Measurements from ENCODE around the gene APBB2.

Gene APBB2

DNA sequence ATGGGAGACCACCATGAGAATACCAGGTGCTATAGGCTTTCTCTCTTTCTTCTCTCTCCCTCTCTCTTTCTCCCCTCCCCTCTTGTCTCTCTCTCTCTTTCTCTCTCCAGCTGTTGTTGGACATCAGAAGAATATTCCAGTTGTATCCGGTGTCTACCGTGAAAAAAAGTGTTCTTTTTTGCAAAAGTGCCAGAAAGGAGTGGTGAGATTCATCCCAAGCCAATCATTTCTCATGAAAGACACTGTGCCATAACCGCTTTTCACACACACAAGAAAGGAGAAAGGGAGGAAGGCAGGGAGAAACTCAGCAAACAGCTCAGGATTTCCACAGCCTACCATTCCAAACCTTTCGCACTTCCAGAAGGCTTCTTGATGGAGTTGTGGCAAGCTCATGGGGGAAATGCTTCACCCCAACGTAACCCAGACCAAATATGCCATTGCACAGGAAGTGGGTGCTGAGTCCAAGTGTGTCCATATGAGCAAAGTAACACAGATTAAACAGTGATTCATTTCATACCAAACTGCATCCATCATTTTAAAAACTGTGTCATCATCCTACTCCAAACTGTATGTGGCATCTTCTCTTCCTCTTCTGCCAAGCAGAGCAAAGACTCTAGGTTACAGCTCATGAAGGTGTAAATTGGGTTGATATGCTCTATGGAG lies 224.0 kb downstream of the APBB2 start:
- H3K18ac ChIP-seq (ENCODE audit: low read depth in 1 of 2, low read length in 2 of 2), result peak overlapping the region; percentile 46 to 72
- peaks cover 15% of the 10 kb centered on the region for H3K4me1 ChIP-seq (ENCODE audit: control insufficient read depth, insufficient read depth, low read depth, low read length)
- H3K4ac ChIP-seq (ENCODE audit: low read depth in 1 of 2, low read length in 2 of 2), result no peak overlapping the region
- H2BK120ac ChIP-seq (ENCODE audit: low read depth, low read length), result no peak overlapping the region
- no peaks in the 10 kb centered on the region for H3K9me3 ChIP-seq (ENCODE audit: control insufficient read depth, low read length)
- DNase-seq, result peak; percentile 95
- 49% methylated on average over 5 of the region's 5 CpGs for WGBS
- no peak overlapping the region for H4K8ac ChIP-seq (ENCODE audit: low read length)
- peaks cover 14% of the 10 kb centered on the region for H3K79me1 ChIP-seq (replicated peaks; ENCODE audit: low read length, poor library complexity, severe bottlenecking)
- H2BK5ac ChIP-seq (ENCODE audit: low read depth, low read length, poor library complexity, severe bottlenecking), result no peak overlapping the region
- H2BK15ac ChIP-seq (ENCODE audit: low read depth, poor library complexity, severe bottlenecking), result no peak overlapping the region
- H3K4me3 ChIP-seq (ENCODE audit: insufficient read depth in 1 of 2, low read depth in 1 of 2, low read length in 2 of 2), result no peak overlapping the region
- H3K4me2 ChIP-seq (ENCODE audit: low read length, poor library complexity, severe bottlenecking), result no peak overlapping the region
- no peak overlapping the region for H3K23ac ChIP-seq (ENCODE audit: low read length in 2 of 2)
- H4K91ac ChIP-seq (ENCODE audit: low read length), result no peak overlapping the region
- H3K14ac ChIP-seq (ENCODE audit: low read length in 2 of 2), result no peak overlapping the region
- H2AK5ac ChIP-seq (ENCODE audit: low read length, severe bottlenecking), result peak overlapping the region; percentile 68
- H2AFZ ChIP-seq (ENCODE audit: low read depth, low read length), result no peak overlapping the region
- H3K27ac ChIP-seq (ENCODE audit: low read length, poor library complexity, severe bottlenecking), result peak overlapping the region; percentile 93
- no peaks in the 10 kb centered on the region for H3K27me3 ChIP-seq (ENCODE audit: control insufficient read depth in 1 of 2, insufficient read depth in 1 of 2, low read length in 2 of 2)
- H3K36me3 ChIP-seq (ENCODE audit: control insufficient read depth in 1 of 2, insufficient read depth in 2 of 2, low read depth in 1 of 2, low read length in 2 of 2), result no peaks in the 10 kb centered on the region
- H2BK12ac ChIP-seq (ENCODE audit: low read length in 2 of 2), result peak overlapping the region in 1 of 2 experiments; percentile 6
- H3K9ac ChIP-seq (ENCODE audit: low read length), result peak overlapping the region; percentile 73

DNA sequence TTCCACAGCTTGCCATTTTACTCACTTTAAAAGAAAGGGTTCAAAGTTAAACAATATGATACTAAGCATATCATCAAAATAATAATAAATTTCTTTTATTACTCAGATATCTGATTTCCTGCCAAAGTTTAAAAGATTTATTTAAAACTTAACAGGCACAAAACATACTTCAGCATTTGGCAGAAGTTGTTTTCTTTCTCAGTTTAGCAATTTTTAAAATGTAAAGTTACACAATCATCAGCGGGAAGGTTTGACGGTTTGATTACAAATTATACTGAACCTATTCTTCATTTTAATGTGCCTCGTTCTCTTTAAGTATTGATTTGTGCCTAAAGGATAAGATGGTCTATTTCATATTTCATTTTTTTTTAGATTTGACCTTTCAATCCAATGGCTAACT lies 227.2 kb downstream of the APBB2 start:
- H3K4me1 ChIP-seq (ENCODE audit: control insufficient read depth, insufficient read depth, low read depth, low read length), result peaks cover 8% of the 10 kb centered on the region
- no peaks in the 10 kb centered on the region for H3K9me3 ChIP-seq (ENCODE audit: control insufficient read depth, low read length)
- no peak overlapping the region for H2BK5ac ChIP-seq (ENCODE audit: low read depth, low read length, poor library complexity, severe bottlenecking)
- H3K9ac ChIP-seq (ENCODE audit: low read length), result peak overlapping the region; percentile 1
- no peak overlapping the region for H3K18ac ChIP-seq (ENCODE audit: low read depth in 1 of 2, low read length in 2 of 2)
- H3K27me3 ChIP-seq (ENCODE audit: control insufficient read depth in 1 of 2, insufficient read depth in 1 of 2, low read length in 2 of 2), result no peaks in the 10 kb centered on the region
- no peak overlapping the region for H3K23ac ChIP-seq (ENCODE audit: low read length in 2 of 2)
- no peak overlapping the region for H2BK12ac ChIP-seq (ENCODE audit: low read length in 2 of 2)
- H2AK5ac ChIP-seq (ENCODE audit: low read length, severe bottlenecking), result no peak overlapping the region
- H4K8ac ChIP-seq (ENCODE audit: low read length), result no peak overlapping the region
- no peak for DNase-seq
- no peaks in the 10 kb centered on the region for H3K36me3 ChIP-seq (ENCODE audit: control insufficient read depth in 1 of 2, insufficient read depth in 2 of 2, low read depth in 1 of 2, low read length in 2 of 2)
- no peak overlapping the region for H3K14ac ChIP-seq (ENCODE audit: low read length in 2 of 2)
- no CpG with 5 or more reads among the region's 3 CpGs for WGBS
- no peak overlapping the region for H3K27ac ChIP-seq (ENCODE audit: low read length, poor library complexity, severe bottlenecking)
- H3K4me3 ChIP-seq (ENCODE audit: insufficient read depth in 1 of 2, low read depth in 1 of 2, low read length in 2 of 2), result no peak overlapping the region
- no peak overlapping the region for H3K4ac ChIP-seq (ENCODE audit: low read depth in 1 of 2, low read length in 2 of 2)
- H2BK120ac ChIP-seq (ENCODE audit: low read depth, low read length), result no peak overlapping the region
- H3K4me2 ChIP-seq (ENCODE audit: low read length, poor library complexity, severe bottlenecking), result no peak overlapping the region
- peaks cover 20% of the 10 kb centered on the region for H3K79me1 ChIP-seq (replicated peaks; ENCODE audit: low read length, poor library complexity, severe bottlenecking)
- no peak overlapping the region for H4K91ac ChIP-seq (ENCODE audit: low read length)
- no peak overlapping the region for H2AFZ ChIP-seq (ENCODE audit: low read depth, low read length)
- no peak overlapping the region for H2BK15ac ChIP-seq (ENCODE audit: low read depth, poor library complexity, severe bottlenecking)

DNA sequence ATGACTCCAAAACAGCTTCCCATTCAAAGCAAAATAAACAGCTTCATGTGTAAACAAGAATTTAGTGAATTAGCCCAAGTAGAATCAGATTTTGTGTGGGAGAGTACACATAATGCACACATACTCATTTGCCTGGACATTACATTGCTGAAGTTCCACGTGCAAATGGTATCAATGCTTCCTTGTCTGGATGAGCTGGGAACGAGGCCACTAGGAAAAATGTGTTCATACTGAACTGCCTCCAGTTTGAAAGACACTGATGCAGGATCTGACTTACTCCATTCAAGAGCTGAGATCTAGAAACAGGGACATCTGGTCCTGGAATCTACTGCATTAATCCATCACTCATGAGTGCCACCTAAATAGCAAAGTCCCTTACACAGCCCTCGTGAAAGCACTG lies 228.0 kb downstream of the APBB2 start:
- Histone ChIP-seq H2AK5ac (ENCODE audit: low read length, severe bottlenecking) (no peak overlapping the region), H3K14ac (ENCODE audit: low read length in 2 of 2) (no peak overlapping the region), H2BK12ac (ENCODE audit: low read length in 2 of 2) (no peak overlapping the region), H3K4me3 (ENCODE audit: insufficient read depth in 1 of 2, low read depth in 1 of 2, low read length in 2 of 2) (no peak overlapping the region), H3K18ac (ENCODE audit: low read depth in 1 of 2, low read length in 2 of 2) (no peak overlapping the region), H4K91ac (ENCODE audit: low read length) (no peak overlapping the region), H3K27ac (ENCODE audit: low read length, poor library complexity, severe bottlenecking) (no peak overlapping the region), H2BK15ac (ENCODE audit: low read depth, poor library complexity, severe bottlenecking) (no peak overlapping the region), H3K4me2 (ENCODE audit: low read length, poor library complexity, severe bottlenecking) (no peak overlapping the region), H3K23ac (ENCODE audit: low read length in 2 of 2) (no peak overlapping the region), H2AFZ (ENCODE audit: low read depth, low read length) (no peak overlapping the region), H3K79me1 (replicated peaks; ENCODE audit: low read length, poor library complexity, severe bottlenecking) (peaks cover 23% of the 10 kb centered on the region), H2BK5ac (ENCODE audit: low read depth, low read length, poor library complexity, severe bottlenecking) (no peak overlapping the region), H4K8ac (ENCODE audit: low read length) (no peak overlapping the region), H3K4ac (ENCODE audit: low read depth in 1 of 2, low read length in 2 of 2) (no peak overlapping the region), H3K9ac (ENCODE audit: low read length) (no peak overlapping the region), H3K27me3 (ENCODE audit: control insufficient read depth in 1 of 2, insufficient read depth in 1 of 2, low read length in 2 of 2) (no peaks in the 10 kb centered on the region), H3K36me3 (ENCODE audit: control insufficient read depth in 1 of 2, insufficient read depth in 2 of 2, low read depth in 1 of 2, low read length in 2 of 2) (no peaks in the 10 kb centered on the region), H3K9me3 (ENCODE audit: control insufficient read depth, low read length) (no peaks in the 10 kb centered on the region), H3K4me1 (ENCODE audit: control insufficient read depth, insufficient read depth, low read depth, low read length) (peaks cover 7% of the 10 kb centered on the region), H2BK120ac (ENCODE audit: low read depth, low read length) (no peak overlapping the region)
- WGBS, result 92% methylated on average over 2 of the region's 3 CpGs
- no peak for DNase-seq

DNA sequence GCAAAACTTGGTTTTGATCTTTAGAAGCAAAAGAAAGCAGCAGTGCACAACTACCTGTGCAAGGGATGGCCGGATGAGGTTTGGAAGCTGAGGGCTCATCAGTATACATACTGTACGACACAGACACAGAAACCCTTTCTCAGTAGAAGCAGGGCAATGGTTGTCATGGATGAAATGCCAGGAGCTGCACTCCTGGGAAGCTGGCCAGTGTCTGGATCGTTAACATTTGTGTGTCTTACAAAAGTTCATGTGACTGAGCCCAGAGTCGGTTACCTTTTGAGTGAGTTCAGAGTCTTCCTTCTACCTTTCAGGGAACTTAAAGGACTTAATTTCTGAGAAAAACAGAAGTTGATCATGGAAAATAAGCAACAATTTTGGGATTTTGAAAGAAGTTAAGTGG lies 230.3 kb downstream of the APBB2 start:
- no peak for DNase-seq
- no peak overlapping the region for H2AK5ac ChIP-seq (ENCODE audit: low read length, severe bottlenecking)
- H2BK5ac ChIP-seq (ENCODE audit: low read depth, low read length, poor library complexity, severe bottlenecking), result no peak overlapping the region
- no peak overlapping the region for H2BK15ac ChIP-seq (ENCODE audit: low read depth, poor library complexity, severe bottlenecking)
- no peak overlapping the region for H3K4ac ChIP-seq (ENCODE audit: low read depth in 1 of 2, low read length in 2 of 2)
- H3K27ac ChIP-seq (ENCODE audit: low read length, poor library complexity, severe bottlenecking), result no peak overlapping the region
- H3K79me1 ChIP-seq (replicated peaks; ENCODE audit: low read length, poor library complexity, severe bottlenecking), result peaks cover 26% of the 10 kb centered on the region
- no peaks in the 10 kb centered on the region for H3K9me3 ChIP-seq (ENCODE audit: control insufficient read depth, low read length)
- H4K8ac ChIP-seq (ENCODE audit: low read length), result no peak overlapping the region
- no peak overlapping the region for H3K14ac ChIP-seq (ENCODE audit: low read length in 2 of 2)
- WGBS, result 90% methylated on average over 3 of the region's 4 CpGs
- H3K4me1 ChIP-seq (ENCODE audit: control insufficient read depth, insufficient read depth, low read depth, low read length), result peaks cover 2% of the 10 kb centered on the region
- H2AFZ ChIP-seq (ENCODE audit: low read depth, low read length), result no peak overlapping the region
- H2BK120ac ChIP-seq (ENCODE audit: low read depth, low read length), result no peak overlapping the region
- no peak overlapping the region for H3K4me2 ChIP-seq (ENCODE audit: low read length, poor library complexity, severe bottlenecking)
- no peak overlapping the region for H3K9ac ChIP-seq (ENCODE audit: low read length)
- no peak overlapping the region for H3K23ac ChIP-seq (ENCODE audit: low read length in 2 of 2)
- no peaks in the 10 kb centered on the region for H3K27me3 ChIP-seq (ENCODE audit: control insufficient read depth in 1 of 2, insufficient read depth in 1 of 2, low read length in 2 of 2)
- peaks cover 0 to 3% of the 10 kb centered on the region in 2 experiments for H3K36me3 ChIP-seq (ENCODE audit: control insufficient read depth in 1 of 2, insufficient read depth in 2 of 2, low read depth in 1 of 2, low read length in 2 of 2)
- H3K18ac ChIP-seq (ENCODE audit: low read depth in 1 of 2, low read length in 2 of 2), result no peak overlapping the region
- H2BK12ac ChIP-seq (ENCODE audit: low read length in 2 of 2), result peak overlapping the region in 1 of 2 experiments; percentile 25
- H3K4me3 ChIP-seq (ENCODE audit: insufficient read depth in 1 of 2, low read depth in 1 of 2, low read length in 2 of 2), result no peak overlapping the region
- no peak overlapping the region for H4K91ac ChIP-seq (ENCODE audit: low read length)

Data from mesenchymal stem cell (in vitro differentiated cells and primary cell).